HCT116 (cell line): Measurements from ENCODE around the gene TRAPPC1. TPM values are rescaled to one million over a fixed set of nuclear protein-coding genes. Genes with fewer than 3 reads are reported as not detected.

Experiments used
- ATAC-seq: fragments of 200-7000 bp; cut with Tn5 transposase; 2 replicates; pipeline ENCODE4 v1.9.1; 2020; ENCODE audit warnings: mild to moderate bottlenecking, moderate library complexity
- BruUV-seq: library from RNA; stranded (reverse); fragments of 400-500 nt; replicated peaks from 2 replicates; lab custom pipeline; 2021; lab: Mats Ljungman, UMichigan
- CTCF ChIA-PET: fragments of 300-600 bp; sonication (Branson Sonifier 250); formaldehyde crosslinking; loops from one replicate; lab custom pipeline; 2021; ENCODE audit warnings: antibody characterized with exemption; lab: Charles Lee
- POLR2A ChIA-PET: fragments of 300-600, 350-600 bp; sonication (Branson Sonifier 250); formaldehyde crosslinking; loops from one replicate; lab custom pipeline; 2021; ENCODE audit warnings: antibody characterized with exemption; lab: Charles Lee
- RAD21 ChIA-PET, 2 experiments: fragments of 300-600 bp; sonication (Branson Sonifier 250); formaldehyde crosslinking; loops; one replicate each; lab custom pipeline; 2023; ENCODE audit warnings: low total read pairs in 2 of 2; ENCODE audit not compliant: uncharacterized antibody in 2 of 2, unreplicated experiment in 2 of 2, low non-redundant PET in 1 of 2; lab: Charles Lee
- DNase-seq: peaks from one replicate; pipeline ENCODE4 v3.0.0-alpha.2; 2010; ENCODE audit warnings: low read depth, low spot score
- H2AFZ ChIP-seq: fragments of 200-600 bp; shearing (Covaris generic), sonication (generic); 2 replicates; pipeline ENCODE4 v1.6.1; 2017; ENCODE audit warnings: low read depth, mixed run types, mixed read lengths, antibody characterized with exemption, low read length; ENCODE audit not compliant: poor library complexity, severe bottlenecking
- H3K27ac ChIP-seq: 2 replicates; pipeline ENCODE4 v1.5.1; 2012; ENCODE audit warnings: low read depth, low read length
- H3K27me3 ChIP-seq: fragments of 200-600 bp; sonication (generic); 2 replicates; pipeline ENCODE4 v1.6.1; 2016; ENCODE audit warnings: mixed run types, low read length, mixed read lengths; ENCODE audit not compliant: insufficient read depth
- H3K36me3 ChIP-seq, 2 experiments: fragments of 200-500 bp in 1 of 2; fragments of 200-600 bp in 1 of 2; sonication (Bioruptor generic) in 1 of 2; sonication (generic) in 1 of 2; 2 replicates each; pipeline versions ENCODE4 v1.5.1 to v1.6.1; 2014 to 2016; ENCODE audit warnings: low read length in 2 of 2, inconsistent platforms in 1 of 2, mixed read lengths in 1 of 2, mixed run types in 1 of 2; ENCODE audit not compliant: insufficient read depth in 2 of 2, control insufficient read depth in 1 of 2
- H3K4me1 ChIP-seq, 2 experiments: fragments of 200-600 bp in 1 of 2; sonication (generic) in 1 of 2; 2 replicates each; pipeline versions ENCODE4 v1.5.1 to v1.6.1; 2012 to 2017; ENCODE audit warnings: low read length in 2 of 2, inconsistent platforms in 1 of 2, mild to moderate bottlenecking in 1 of 2, mixed read lengths in 1 of 2, mixed run types in 1 of 2, moderate library complexity in 1 of 2; ENCODE audit not compliant: insufficient read depth in 2 of 2, control insufficient read depth in 1 of 2
- H3K4me2 ChIP-seq: fragments of 200-600 bp; sonication (generic); 2 replicates; pipeline ENCODE4 v1.6.1; 2017; ENCODE audit warnings: mixed run types, low read length, mixed read lengths
- H3K4me3 ChIP-seq, 2 experiments: fragments of 200-600 bp in 1 of 2; sonication (generic) in 1 of 2; replicated peaks in 1 of 2; 2 replicates each; pipeline ENCODE4 v1.5.1; 2011 to 2016; ENCODE audit warnings: low read length in 2 of 2, control low read depth in 1 of 2, low read depth in 1 of 2, mild to moderate bottlenecking in 1 of 2, mixed read lengths in 1 of 2, mixed run types in 1 of 2
- H3K79me2 ChIP-seq: fragments of 200-600 bp; sonication (generic); 2 replicates; pipeline ENCODE4 v1.6.1; 2017; ENCODE audit warnings: mild to moderate bottlenecking, mixed run types, low read length, moderate library complexity, mixed read lengths; ENCODE audit not compliant: insufficient read depth
- H3K9ac ChIP-seq: fragments of 200-600 bp; sonication (generic); 2 replicates; pipeline ENCODE4 v1.6.1; 2016; ENCODE audit warnings: low read length, mixed read lengths
- H3K9me2 ChIP-seq: fragments of 200-600 bp; sonication (generic), shearing (Covaris generic); 2 replicates; pipeline ENCODE4 v1.6.1; 2017; ENCODE audit warnings: mixed run types, mild to moderate bottlenecking, moderate library complexity; ENCODE audit not compliant: insufficient read depth
- H3K9me3 ChIP-seq, 2 experiments: fragments of 200-500 bp in 1 of 2; fragments of 200-600 bp in 1 of 2; sonication (Bioruptor generic) in 1 of 2; sonication (generic) in 1 of 2; 2 replicates each; pipeline ENCODE4 v1.6.1; 2014 to 2017; ENCODE audit warnings: low read length in 2 of 2, mixed read lengths in 2 of 2, inconsistent platforms in 1 of 2, low read depth in 1 of 2, mild to moderate bottlenecking in 1 of 2, mixed run types in 1 of 2, moderate library complexity in 1 of 2; ENCODE audit not compliant: control insufficient read depth in 1 of 2, insufficient read depth in 1 of 2
- H4K20me1 ChIP-seq: fragments of 200-600 bp; sonication (generic), shearing (Covaris generic); 2 replicates; pipeline ENCODE4 v1.6.1; 2017; ENCODE audit warnings: mixed run types, mild to moderate bottlenecking, moderate library complexity; ENCODE audit not compliant: insufficient read depth
- EGR1 ChIP-seq: IDR thresholded peaks from 2 replicates; pipeline ENCODE4 v1.6.1; 2012; ENCODE audit warnings: low read depth
- JUND ChIP-seq: IDR thresholded peaks from 2 replicates; pipeline ENCODE4 v1.6.1; 2012
- POLR2A ChIP-seq: IDR thresholded peaks from 2 replicates; pipeline ENCODE4 v1.7.0; 2011; ENCODE audit warnings: borderline replicate concordance; ENCODE audit not compliant: insufficient read depth, insufficient read length; ENCODE audit errors: extremely low read depth
- POLR2AphosphoS5 ChIP-seq: IDR thresholded peaks from 2 replicates; pipeline ENCODE4 v1.6.1; 2011; ENCODE audit warnings: mild to moderate bottlenecking, low read depth, low read length, moderate library complexity
- SIN3A ChIP-seq: IDR thresholded peaks from 2 replicates; pipeline ENCODE4 v1.6.1; 2012; ENCODE audit warnings: low read depth
- TCF7L2 ChIP-seq: IDR thresholded peaks from 2 replicates; pipeline ENCODE4 v1.7.0; 2011; ENCODE audit warnings: borderline replicate concordance, inconsistent platforms; ENCODE audit not compliant: insufficient read depth, insufficient read length; ENCODE audit errors: extremely low read depth
- YY1 ChIP-seq: IDR thresholded peaks from 2 replicates; pipeline ENCODE4 v1.6.1; 2011; ENCODE audit warnings: low read length, low read depth, moderate library complexity, mild to moderate bottlenecking; ENCODE audit not compliant: insufficient replicate concordance; ENCODE audit errors: extremely low read depth
- ZNF274 ChIP-seq: fragments of 200-500 bp; sonication (Bioruptor generic); IDR thresholded peaks from 2 replicates; pipeline ENCODE4 v1.6.1; 2014; ENCODE audit warnings: mild to moderate bottlenecking, low read depth, low read length, inconsistent platforms
- intact Hi-C: fragments of 100-400 bp; cut with micrococcal nuclease; formaldehyde crosslinking; loops from 2 replicates; pipeline ENCODE4 v1.10.0; 2022
- total RNA-seq: library from RNA; stranded (reverse); gene quantifications from one replicate; pipeline ENCODE4 v1.2.1, GENCODE V29; 2021; ENCODE audit not compliant: unreplicated experiment
- TF ChIP-seq, protein P1 (sequence below): IDR thresholded peaks from 2 replicates; pipeline ENCODE4 v1.6.1; 2012
- TF ChIP-seq, protein P2 (sequence below), 3 experiments: fragments of 200-600 bp in 1 of 3; sonication (generic) in 1 of 3; IDR thresholded peaks in 2 of 3; conservative IDR thresholded peaks in 1 of 3; 2 replicates each; pipeline ENCODE4 v1.5.1; 2012 to 2017; ENCODE audit warnings: low read depth in 2 of 3, low read length in 2 of 3, antibody characterized with exemption in 1 of 3, borderline replicate concordance in 1 of 3, control low read depth in 1 of 3, mild to moderate bottlenecking in 1 of 3, mixed read lengths in 1 of 3, mixed run types in 1 of 3, moderate library complexity in 1 of 3; ENCODE audit not compliant: insufficient read depth in 1 of 3
- TF ChIP-seq, protein P3 (sequence below): IDR thresholded peaks from 2 replicates; pipeline ENCODE4 v1.6.1; 2011; ENCODE audit warnings: mild to moderate bottlenecking, low read length, moderate library complexity; ENCODE audit not compliant: insufficient replicate concordance; ENCODE audit errors: extremely low read depth
- TF ChIP-seq, protein P4 (sequence below): IDR thresholded peaks from 2 replicates; pipeline ENCODE4 v1.6.1; 2012

TRAPPC1 gene
- total RNA-seq, 1 experiment from 2014 or later: 123 TPM

DNA sequence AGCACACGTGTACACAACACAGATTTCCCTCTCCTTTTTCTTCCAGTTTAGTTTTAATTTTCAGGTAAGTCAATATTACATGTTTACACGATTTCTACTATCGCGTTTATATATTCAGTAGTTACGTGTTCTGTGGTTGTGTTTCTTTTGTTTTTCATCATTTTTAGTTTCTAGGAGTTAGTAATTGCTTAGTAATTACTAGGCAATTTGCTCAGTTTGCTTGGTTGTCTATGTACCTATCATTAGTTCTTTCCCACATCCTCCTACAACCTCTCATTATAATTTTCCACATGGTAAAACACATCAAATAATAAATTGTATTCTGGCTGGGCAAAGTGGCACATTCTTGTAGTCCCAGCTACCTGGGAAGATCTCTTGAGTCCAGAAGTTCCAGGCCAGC lies 46.1 kb upstream of the TRAPPC1 start:
- ChIA-PET RAD21 (no interaction called here), POLR2A (no interaction called here), CTCF (interaction anchor here (1.7 kb wide), 1 partner anchor 11 kb away, joined by 6 read pairs; no protein-coding TSS in a partner anchor)
- ATAC-seq (no peak), DNase-seq (no peak)
- BruUV-seq: no TSS peak
- intact Hi-C loops: no loop called here
- no peaks in the 10 kb centered on the region for H3K27me3 ChIP-seq
- no peaks in the 10 kb centered on the region for H3K36me3 ChIP-seq
- no peaks in the 10 kb centered on the region for H4K20me1 ChIP-seq
- H3K4me2 ChIP-seq: no peak overlapping the region
- H3K9me2 ChIP-seq: no peaks in the 10 kb centered on the region
- H3K4me3 ChIP-seq: no peak overlapping the region
- no peak overlapping the region for H2AFZ ChIP-seq
- no peak overlapping the region for H3K27ac ChIP-seq
- H3K79me2 ChIP-seq: no peaks in the 10 kb centered on the region
- no peak overlapping the region for H3K9ac ChIP-seq
- H3K4me1 ChIP-seq: no peaks in the 10 kb centered on the region
- TF ChIP-seq POLR2AphosphoS5: no peak
- TF ChIP-seq POLR2A: no peak
- no peak for TF ChIP-seq TCF7L2
- TF ChIP-seq SIN3A: no peak
- TF ChIP-seq ZNF274: no peak
- TF ChIP-seq, protein P1, sequence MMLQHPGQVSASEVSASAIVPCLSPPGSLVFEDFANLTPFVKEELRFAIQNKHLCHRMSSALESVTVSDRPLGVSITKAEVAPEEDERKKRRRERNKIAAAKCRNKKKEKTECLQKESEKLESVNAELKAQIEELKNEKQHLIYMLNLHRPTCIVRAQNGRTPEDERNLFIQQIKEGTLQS: no peak
- no peak for TF ChIP-seq YY1
- TF ChIP-seq, protein P2, sequence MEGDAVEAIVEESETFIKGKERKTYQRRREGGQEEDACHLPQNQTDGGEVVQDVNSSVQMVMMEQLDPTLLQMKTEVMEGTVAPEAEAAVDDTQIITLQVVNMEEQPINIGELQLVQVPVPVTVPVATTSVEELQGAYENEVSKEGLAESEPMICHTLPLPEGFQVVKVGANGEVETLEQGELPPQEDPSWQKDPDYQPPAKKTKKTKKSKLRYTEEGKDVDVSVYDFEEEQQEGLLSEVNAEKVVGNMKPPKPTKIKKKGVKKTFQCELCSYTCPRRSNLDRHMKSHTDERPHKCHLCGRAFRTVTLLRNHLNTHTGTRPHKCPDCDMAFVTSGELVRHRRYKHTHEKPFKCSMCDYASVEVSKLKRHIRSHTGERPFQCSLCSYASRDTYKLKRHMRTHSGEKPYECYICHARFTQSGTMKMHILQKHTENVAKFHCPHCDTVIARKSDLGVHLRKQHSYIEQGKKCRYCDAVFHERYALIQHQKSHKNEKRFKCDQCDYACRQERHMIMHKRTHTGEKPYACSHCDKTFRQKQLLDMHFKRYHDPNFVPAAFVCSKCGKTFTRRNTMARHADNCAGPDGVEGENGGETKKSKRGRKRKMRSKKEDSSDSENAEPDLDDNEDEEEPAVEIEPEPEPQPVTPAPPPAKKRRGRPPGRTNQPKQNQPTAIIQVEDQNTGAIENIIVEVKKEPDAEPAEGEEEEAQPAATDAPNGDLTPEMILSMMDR (IDR thresholded peaks at IDR 0.05 in 2 of 3, conservative IDR thresholded peaks at IDR 0.05 in 1 of 3; ENCODE audit: borderline replicate concordance in 1 of 3, insufficient read depth in 1 of 3, low read depth in 2 of 3, low read length in 2 of 3): no peak
- TF ChIP-seq EGR1: no peak
- TF ChIP-seq, protein P3, sequence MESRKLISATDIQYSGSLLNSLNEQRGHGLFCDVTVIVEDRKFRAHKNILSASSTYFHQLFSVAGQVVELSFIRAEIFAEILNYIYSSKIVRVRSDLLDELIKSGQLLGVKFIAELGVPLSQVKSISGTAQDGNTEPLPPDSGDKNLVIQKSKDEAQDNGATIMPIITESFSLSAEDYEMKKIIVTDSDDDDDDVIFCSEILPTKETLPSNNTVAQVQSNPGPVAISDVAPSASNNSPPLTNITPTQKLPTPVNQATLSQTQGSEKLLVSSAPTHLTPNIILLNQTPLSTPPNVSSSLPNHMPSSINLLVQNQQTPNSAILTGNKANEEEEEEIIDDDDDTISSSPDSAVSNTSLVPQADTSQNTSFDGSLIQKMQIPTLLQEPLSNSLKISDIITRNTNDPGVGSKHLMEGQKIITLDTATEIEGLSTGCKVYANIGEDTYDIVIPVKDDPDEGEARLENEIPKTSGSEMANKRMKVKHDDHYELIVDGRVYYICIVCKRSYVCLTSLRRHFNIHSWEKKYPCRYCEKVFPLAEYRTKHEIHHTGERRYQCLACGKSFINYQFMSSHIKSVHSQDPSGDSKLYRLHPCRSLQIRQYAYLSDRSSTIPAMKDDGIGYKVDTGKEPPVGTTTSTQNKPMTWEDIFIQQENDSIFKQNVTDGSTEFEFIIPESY: no peak
- no peak for TF ChIP-seq JUND
- TF ChIP-seq, protein P4, sequence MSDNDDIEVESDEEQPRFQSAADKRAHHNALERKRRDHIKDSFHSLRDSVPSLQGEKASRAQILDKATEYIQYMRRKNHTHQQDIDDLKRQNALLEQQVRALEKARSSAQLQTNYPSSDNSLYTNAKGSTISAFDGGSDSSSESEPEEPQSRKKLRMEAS: no peak
- TF ChIP-seq, all 23 proteins: peak for 0
- H3K9me3 ChIP-seq: peaks cover 14 to 16% of the 10 kb centered on the region in 2 experiments; a peak in 3 of 4 replicates
